WTC11 (cell line): ENCODE measurements around the gene RCL1. TPM values are rescaled to one million over a fixed set of nuclear protein-coding genes. Genes with fewer than 3 reads are reported as not detected.

Experiments used
- CDX4 ChIP-seq: fragments of 250-450 bp; sonication (Bioruptor Pico); IDR thresholded peaks from 2 replicates; pipeline ENCODE4 v1.9.0; 2021; ENCODE audit warnings: moderate library complexity, mild to moderate bottlenecking, inconsistent platforms, borderline replicate concordance
- EMX1 ChIP-seq: fragments of 250-450 bp; sonication (Bioruptor Pico); IDR thresholded peaks from 2 replicates; pipeline ENCODE4 v1.8.0; 2021; ENCODE audit warnings: mild to moderate bottlenecking
- ESRRA ChIP-seq: sonication (generic); formaldehyde crosslinking; IDR thresholded peaks from 2 replicates; pipeline ENCODE4 v1.8.1; 2022; ENCODE audit warnings: mild to moderate bottlenecking, missing genetic modification reagents, borderline replicate concordance
- GRHL2 ChIP-seq: fragments of 250-450 bp; sonication (Bioruptor Pico); IDR thresholded peaks from 2 replicates; pipeline ENCODE4 v1.8.0; 2022; ENCODE audit warnings: mild to moderate bottlenecking, moderate library complexity; ENCODE audit not compliant: insufficient replicate concordance, severe bottlenecking
- HMGA2 ChIP-seq: fragments of 250-450 bp; sonication (Bioruptor Pico); IDR thresholded peaks from 2 replicates; pipeline ENCODE4 v1.4.0; 2021; ENCODE audit warnings: mild to moderate bottlenecking, moderate library complexity
- MXD4 ChIP-seq: fragments of 250-450 bp; sonication (Bioruptor Pico); IDR thresholded peaks from 2 replicates; pipeline ENCODE4 v1.8.0; 2021; ENCODE audit warnings: mild to moderate bottlenecking, moderate library complexity, borderline replicate concordance
- NFATC4 ChIP-seq: fragments of 250-450 bp; sonication (Bioruptor Pico); IDR thresholded peaks from 2 replicates; pipeline ENCODE4 v1.9.0; 2021; ENCODE audit warnings: mild to moderate bottlenecking
- NFYB ChIP-seq: sonication (generic); formaldehyde crosslinking; conservative IDR thresholded peaks from 2 replicates; pipeline ENCODE4 v1.8.0; 2022; ENCODE audit warnings: low read depth, missing genetic modification reagents
- NR1H2 ChIP-seq: sonication (generic); formaldehyde crosslinking; IDR thresholded peaks from 2 replicates; pipeline ENCODE4 v1.9.0; 2021; ENCODE audit warnings: mild to moderate bottlenecking, moderate library complexity, missing genetic modification reagents
- OVOL2 ChIP-seq: fragments of 250-450 bp; sonication (Bioruptor Pico); IDR thresholded peaks from 2 replicates; pipeline ENCODE4 v1.9.0; 2021; ENCODE audit warnings: mild to moderate bottlenecking, borderline replicate concordance
- PRRX2 ChIP-seq: fragments of 250-450 bp; sonication (Bioruptor Pico); IDR thresholded peaks from 2 replicates; pipeline ENCODE4 v1.8.0; 2021; ENCODE audit warnings: mild to moderate bottlenecking
- RELA ChIP-seq: sonication (generic); formaldehyde crosslinking; IDR thresholded peaks from 2 replicates; pipeline ENCODE4 v1.8.1; 2022; ENCODE audit warnings: missing genetic modification reagents, mild to moderate bottlenecking, borderline replicate concordance
- SMAD3 ChIP-seq: sonication (generic); formaldehyde crosslinking; IDR thresholded peaks from 2 replicates; pipeline ENCODE4 v1.8.0; 2022; ENCODE audit warnings: missing genetic modification reagents, mild to moderate bottlenecking, borderline replicate concordance
- SMAD4 ChIP-seq: sonication (generic); formaldehyde crosslinking; IDR thresholded peaks from 2 replicates; pipeline ENCODE4 v1.8.0; 2022; ENCODE audit warnings: mild to moderate bottlenecking, missing genetic modification reagents
- SOX15 ChIP-seq: fragments of 250-450 bp; sonication (Bioruptor Pico); IDR thresholded peaks from 2 replicates; pipeline ENCODE4 v1.9.0; 2021; ENCODE audit warnings: mild to moderate bottlenecking
- TEAD1 ChIP-seq: sonication (generic); formaldehyde crosslinking; IDR thresholded peaks from 2 replicates; pipeline ENCODE4 v1.8.0; 2022; ENCODE audit warnings: mild to moderate bottlenecking, missing genetic modification reagents
- TEAD4 ChIP-seq: sonication (generic); formaldehyde crosslinking; IDR thresholded peaks from 2 replicates; pipeline ENCODE4 v1.8.0; 2022; ENCODE audit warnings: mild to moderate bottlenecking, missing genetic modification reagents
- ZMAT4 ChIP-seq: fragments of 250-450 bp; sonication (Bioruptor Pico); IDR thresholded peaks from 2 replicates; pipeline ENCODE4 v1.9.0; 2021; ENCODE audit warnings: mild to moderate bottlenecking
- ZNF138 ChIP-seq: sonication (generic); formaldehyde crosslinking; conservative IDR thresholded peaks from 2 replicates; pipeline ENCODE4 v1.8.1; 2022; ENCODE audit warnings: mild to moderate bottlenecking, moderate library complexity, missing genetic modification reagents
- ZNF219 ChIP-seq: sonication (generic); formaldehyde crosslinking; IDR thresholded peaks from 2 replicates; pipeline ENCODE4 v1.8.0; 2023; ENCODE audit warnings: missing genetic modification reagents, mild to moderate bottlenecking, borderline replicate concordance
- ZNF232 ChIP-seq: sonication (generic); formaldehyde crosslinking; IDR thresholded peaks from 2 replicates; pipeline ENCODE4 v1.8.0; 2022; ENCODE audit warnings: mild to moderate bottlenecking, missing genetic modification reagents
- ZNF317 ChIP-seq: sonication (generic); formaldehyde crosslinking; IDR thresholded peaks from 2 replicates; pipeline ENCODE4 v1.8.1; 2023; ENCODE audit warnings: low read depth, mild to moderate bottlenecking, moderate library complexity, missing genetic modification reagents, borderline replicate concordance
- ZNF396 ChIP-seq: fragments of 250-450 bp; sonication (Bioruptor Pico); IDR thresholded peaks from 2 replicates; pipeline ENCODE4 v1.8.0; 2021; ENCODE audit warnings: mild to moderate bottlenecking, moderate library complexity, borderline replicate concordance
- ZNF416 ChIP-seq: fragments of 250-450 bp; sonication (Bioruptor Pico); IDR thresholded peaks from 2 replicates; pipeline ENCODE4 v1.9.0; 2021; ENCODE audit warnings: mild to moderate bottlenecking, inconsistent platforms
- ZNF423 ChIP-seq: fragments of 250-450 bp; sonication (Bioruptor Pico); IDR thresholded peaks from 2 replicates; pipeline ENCODE4 v2.1.2; 2022; ENCODE audit warnings: mild to moderate bottlenecking, moderate library complexity
- total RNA-seq: library from RNA; stranded (reverse); gene quantifications from 3 replicates; pipeline ENCODE4 v1.2.3, GENCODE V29; 2021
- TF ChIP-seq, protein P1 (sequence below): sonication (generic); formaldehyde crosslinking; IDR thresholded peaks from 2 replicates; pipeline ENCODE4 v1.8.0; 2022; ENCODE audit warnings: mild to moderate bottlenecking, missing genetic modification reagents
- TF ChIP-seq, protein P2 (sequence below): sonication (generic); formaldehyde crosslinking; IDR thresholded peaks from 2 replicates; pipeline ENCODE4 v1.8.0; 2023; ENCODE audit warnings: missing genetic modification reagents
- TF ChIP-seq, protein P3 (sequence below): sonication (generic); formaldehyde crosslinking; IDR thresholded peaks from 2 replicates; pipeline ENCODE4 v1.8.1; 2023; ENCODE audit warnings: mild to moderate bottlenecking, moderate library complexity, missing genetic modification reagents
- TF ChIP-seq, protein P4 (sequence below): sonication (generic); formaldehyde crosslinking; IDR thresholded peaks from 2 replicates; pipeline ENCODE4 v1.8.0; 2023; ENCODE audit warnings: mild to moderate bottlenecking, missing genetic modification reagents
- TF ChIP-seq, protein P5 (sequence below): fragments of 250-450 bp; sonication (Bioruptor Pico); IDR thresholded peaks from 2 replicates; pipeline ENCODE4 v1.8.0; 2021; ENCODE audit warnings: mild to moderate bottlenecking

RCL1 gene
- total RNA-seq, 1 experiment from 2014 or later, result 27.2 TPM

- TF ChIP-seq OVOL2 (CRISPR knock-in tag), result no peak
- 0 out of 2 replicates have a peak, but pooled peaks have one; percentile 16 for TF ChIP-seq SMAD3 (CRISPR knock-in tag)
- no peak for TF ChIP-seq ZNF416 (CRISPR knock-in tag)
- 0 out of 2 replicates have a peak, but pooled peaks have one; percentile 27 for TF ChIP-seq RELA (CRISPR knock-in tag)
- TF ChIP-seq MXD4 (CRISPR knock-in tag), result no peak
- TF ChIP-seq, protein P1, sequence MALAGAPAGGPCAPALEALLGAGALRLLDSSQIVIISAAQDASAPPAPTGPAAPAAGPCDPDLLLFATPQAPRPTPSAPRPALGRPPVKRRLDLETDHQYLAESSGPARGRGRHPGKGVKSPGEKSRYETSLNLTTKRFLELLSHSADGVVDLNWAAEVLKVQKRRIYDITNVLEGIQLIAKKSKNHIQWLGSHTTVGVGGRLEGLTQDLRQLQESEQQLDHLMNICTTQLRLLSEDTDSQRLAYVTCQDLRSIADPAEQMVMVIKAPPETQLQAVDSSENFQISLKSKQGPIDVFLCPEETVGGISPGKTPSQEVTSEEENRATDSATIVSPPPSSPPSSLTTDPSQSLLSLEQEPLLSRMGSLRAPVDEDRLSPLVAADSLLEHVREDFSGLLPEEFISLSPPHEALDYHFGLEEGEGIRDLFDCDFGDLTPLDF (CRISPR knock-in tag), result no peak
- TF ChIP-seq SMAD4 (CRISPR knock-in tag), result no peak
- no peak for TF ChIP-seq NR1H2 (CRISPR knock-in tag)
- no peak for TF ChIP-seq SOX15 (CRISPR knock-in tag)
- TF ChIP-seq ESRRA (CRISPR knock-in tag), result no peak
- no peak for TF ChIP-seq PRRX2 (CRISPR knock-in tag)
- TF ChIP-seq, protein P2, sequence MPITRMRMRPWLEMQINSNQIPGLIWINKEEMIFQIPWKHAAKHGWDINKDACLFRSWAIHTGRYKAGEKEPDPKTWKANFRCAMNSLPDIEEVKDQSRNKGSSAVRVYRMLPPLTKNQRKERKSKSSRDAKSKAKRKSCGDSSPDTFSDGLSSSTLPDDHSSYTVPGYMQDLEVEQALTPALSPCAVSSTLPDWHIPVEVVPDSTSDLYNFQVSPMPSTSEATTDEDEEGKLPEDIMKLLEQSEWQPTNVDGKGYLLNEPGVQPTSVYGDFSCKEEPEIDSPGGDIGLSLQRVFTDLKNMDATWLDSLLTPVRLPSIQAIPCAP, result peak; percentile 47; the same call in 1 of the 2 replicates
- TF ChIP-seq ZNF423 (CRISPR knock-in tag), result no peak
- TF ChIP-seq, protein P3, sequence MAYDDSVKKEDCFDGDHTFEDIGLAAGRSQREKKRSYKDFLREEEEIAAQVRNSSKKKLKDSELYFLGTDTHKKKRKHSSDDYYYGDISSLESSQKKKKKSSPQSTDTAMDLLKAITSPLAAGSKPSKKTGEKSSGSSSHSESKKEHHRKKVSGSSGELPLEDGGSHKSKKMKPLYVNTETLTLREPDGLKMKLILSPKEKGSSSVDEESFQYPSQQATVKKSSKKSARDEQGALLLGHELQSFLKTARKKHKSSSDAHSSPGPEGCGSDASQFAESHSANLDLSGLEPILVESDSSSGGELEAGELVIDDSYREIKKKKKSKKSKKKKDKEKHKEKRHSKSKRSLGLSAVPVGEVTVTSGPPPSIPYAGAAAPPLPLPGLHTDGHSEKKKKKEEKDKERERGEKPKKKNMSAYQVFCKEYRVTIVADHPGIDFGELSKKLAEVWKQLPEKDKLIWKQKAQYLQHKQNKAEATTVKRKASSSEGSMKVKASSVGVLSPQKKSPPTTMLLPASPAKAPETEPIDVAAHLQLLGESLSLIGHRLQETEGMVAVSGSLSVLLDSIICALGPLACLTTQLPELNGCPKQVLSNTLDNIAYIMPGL, result no peak; the same call in 1 of the 2 replicates
- 0 out of 2 replicates have a peak, but pooled peaks have one; percentile 31 for TF ChIP-seq TEAD4 (CRISPR knock-in tag)
- TF ChIP-seq HMGA2 (CRISPR knock-in tag), result no peak
- no peak for TF ChIP-seq NFATC4 (CRISPR knock-in tag)
- no peak for TF ChIP-seq CDX4
- no peak for TF ChIP-seq ZNF317 (CRISPR knock-in tag)
- peak; percentile 94 for TF ChIP-seq NFYB (CRISPR knock-in tag)
- TF ChIP-seq ZNF138 (CRISPR knock-in tag), result no peak
- no peak for TF ChIP-seq EMX1 (CRISPR knock-in tag)
- TF ChIP-seq ZNF396, result no peak
- 0 out of 2 replicates have a peak, but pooled peaks have one; percentile 49 for TF ChIP-seq ZNF219 (CRISPR knock-in tag)
- TF ChIP-seq TEAD1, result no peak
- TF ChIP-seq, protein P4, sequence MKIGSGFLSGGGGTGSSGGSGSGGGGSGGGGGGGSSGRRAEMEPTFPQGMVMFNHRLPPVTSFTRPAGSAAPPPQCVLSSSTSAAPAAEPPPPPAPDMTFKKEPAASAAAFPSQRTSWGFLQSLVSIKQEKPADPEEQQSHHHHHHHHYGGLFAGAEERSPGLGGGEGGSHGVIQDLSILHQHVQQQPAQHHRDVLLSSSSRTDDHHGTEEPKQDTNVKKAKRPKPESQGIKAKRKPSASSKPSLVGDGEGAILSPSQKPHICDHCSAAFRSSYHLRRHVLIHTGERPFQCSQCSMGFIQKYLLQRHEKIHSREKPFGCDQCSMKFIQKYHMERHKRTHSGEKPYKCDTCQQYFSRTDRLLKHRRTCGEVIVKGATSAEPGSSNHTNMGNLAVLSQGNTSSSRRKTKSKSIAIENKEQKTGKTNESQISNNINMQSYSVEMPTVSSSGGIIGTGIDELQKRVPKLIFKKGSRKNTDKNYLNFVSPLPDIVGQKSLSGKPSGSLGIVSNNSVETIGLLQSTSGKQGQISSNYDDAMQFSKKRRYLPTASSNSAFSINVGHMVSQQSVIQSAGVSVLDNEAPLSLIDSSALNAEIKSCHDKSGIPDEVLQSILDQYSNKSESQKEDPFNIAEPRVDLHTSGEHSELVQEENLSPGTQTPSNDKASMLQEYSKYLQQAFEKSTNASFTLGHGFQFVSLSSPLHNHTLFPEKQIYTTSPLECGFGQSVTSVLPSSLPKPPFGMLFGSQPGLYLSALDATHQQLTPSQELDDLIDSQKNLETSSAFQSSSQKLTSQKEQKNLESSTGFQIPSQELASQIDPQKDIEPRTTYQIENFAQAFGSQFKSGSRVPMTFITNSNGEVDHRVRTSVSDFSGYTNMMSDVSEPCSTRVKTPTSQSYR (CRISPR knock-in tag), result no peak
- TF ChIP-seq GRHL2, result no peak
- no peak for TF ChIP-seq ZNF232 (CRISPR knock-in tag)
- TF ChIP-seq, protein P5, sequence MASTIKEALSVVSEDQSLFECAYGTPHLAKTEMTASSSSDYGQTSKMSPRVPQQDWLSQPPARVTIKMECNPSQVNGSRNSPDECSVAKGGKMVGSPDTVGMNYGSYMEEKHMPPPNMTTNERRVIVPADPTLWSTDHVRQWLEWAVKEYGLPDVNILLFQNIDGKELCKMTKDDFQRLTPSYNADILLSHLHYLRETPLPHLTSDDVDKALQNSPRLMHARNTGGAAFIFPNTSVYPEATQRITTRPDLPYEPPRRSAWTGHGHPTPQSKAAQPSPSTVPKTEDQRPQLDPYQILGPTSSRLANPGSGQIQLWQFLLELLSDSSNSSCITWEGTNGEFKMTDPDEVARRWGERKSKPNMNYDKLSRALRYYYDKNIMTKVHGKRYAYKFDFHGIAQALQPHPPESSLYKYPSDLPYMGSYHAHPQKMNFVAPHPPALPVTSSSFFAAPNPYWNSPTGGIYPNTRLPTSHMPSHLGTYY (CRISPR knock-in tag), result no peak
- TF ChIP-seq ZMAT4 (CRISPR knock-in tag), result no peak
Observed at GRCh38 chr9:4792572-4793458, at the start of gene RCL1 (continued).
